HG02981 (cell line): ENCODE results near the gene KRTAP19-6.
"Not testable (repeated sequence)": the region's sequence is repeated elsewhere in the genome, so short reads cannot be mapped to it uniquely, and the experiment has no call there.

Source experiments
- ATAC-seq: cut with Tn5 transposase; IDR thresholded peaks from one replicate; pipeline ENCODE4 v1.9.1; 2021; ENCODE audit warnings: mild to moderate bottlenecking, moderate library complexity; ENCODE audit not compliant: unreplicated experiment

The KRTAP19-6 gene

GRCh38 chr21:30541764-30542163 is at the start of gene KRTAP19-6:
TSS of gene KRTAP19-6 (minus strand) at chr21:30541864. CDS start at chr21:30541833, 31 bp downstream.
- no peak for ATAC-seq

DNA sequence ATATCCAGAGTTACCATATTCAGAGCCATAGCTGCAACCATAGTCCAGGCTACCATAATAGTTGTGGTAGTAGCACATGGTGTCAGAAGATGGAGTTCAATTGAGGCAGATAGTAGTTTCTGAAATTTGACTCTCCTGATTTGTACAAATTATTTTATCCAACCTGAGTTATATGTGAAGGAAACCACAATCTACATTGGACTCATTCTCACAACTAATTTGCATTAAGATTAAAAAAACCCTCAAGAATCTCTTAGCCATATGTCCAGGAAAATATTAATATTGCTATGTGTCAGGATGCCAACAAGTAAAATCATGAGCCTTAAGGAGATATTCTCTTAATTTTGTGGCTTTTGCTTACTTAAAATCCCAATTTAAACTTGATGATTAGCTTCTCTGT is 48.6 kb upstream of the KRTAP19-6 start, which contains the start of gene KRTAP22-2:
Gene KRTAP22-2, minus strand, starts transcription at position 101 of the 400 bp plus-strand sequence.
- no peak for ATAC-seq

DNA sequence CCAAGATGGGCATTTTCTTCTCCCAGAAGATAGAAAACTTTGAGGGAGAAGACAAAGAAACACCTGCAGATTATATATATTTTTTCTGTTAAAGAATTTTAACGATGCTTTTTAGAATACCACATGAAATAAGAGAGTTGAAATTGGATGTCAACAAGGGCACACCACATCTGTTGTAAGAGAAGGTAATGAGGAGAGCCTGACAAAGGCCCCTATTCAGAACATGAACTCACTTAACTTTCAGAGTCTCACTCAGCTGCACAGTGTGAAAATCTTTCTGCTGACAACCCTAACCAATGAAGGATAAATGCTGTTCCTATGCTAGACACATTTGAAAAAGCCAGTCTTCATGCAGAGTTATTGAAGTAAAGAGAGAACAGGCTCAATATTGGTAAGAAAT is 41.2 kb upstream of the KRTAP19-6 start:
- ATAC-seq: no peak

DNA sequence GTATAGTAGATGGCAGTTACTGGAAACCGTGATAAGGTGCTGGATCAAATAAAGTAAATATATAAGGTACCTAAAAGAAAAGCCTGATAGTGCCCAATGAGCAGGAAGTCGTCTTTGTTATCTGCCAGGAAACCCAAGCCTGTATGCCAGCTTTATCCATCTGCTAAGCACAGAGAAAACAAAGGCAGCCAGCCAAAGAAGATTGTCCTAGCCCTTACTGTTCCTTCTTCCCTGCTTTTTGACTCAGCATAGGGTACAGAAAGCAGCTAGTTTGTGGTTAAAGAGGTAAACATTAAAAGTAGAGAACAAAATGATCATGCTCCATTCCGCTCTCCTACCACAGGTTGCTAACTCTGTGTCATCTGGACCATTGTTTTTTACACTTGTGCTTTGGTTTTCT is 38.5 kb upstream of the KRTAP19-6 start:
- ATAC-seq: no peak

DNA sequence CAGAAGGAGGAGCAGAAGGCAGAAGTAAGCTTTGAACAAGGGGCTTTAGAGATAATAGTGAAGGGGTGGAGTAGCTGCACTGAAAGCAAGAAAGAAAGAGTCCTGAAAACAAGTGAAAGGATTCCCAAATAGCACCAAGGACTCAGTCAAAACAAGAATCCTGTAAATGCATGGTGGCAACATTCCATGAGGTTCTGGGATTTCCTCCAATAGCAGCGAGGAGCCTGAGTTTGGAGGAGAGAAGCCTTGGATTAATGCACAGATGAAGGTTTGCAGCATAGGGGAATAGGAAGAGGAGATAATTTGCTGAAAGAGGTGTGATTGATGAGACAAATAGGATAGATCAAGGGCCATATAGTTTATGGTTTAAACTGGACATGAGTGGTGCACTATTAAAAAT is 37.7 kb upstream of the KRTAP19-6 start:
- ATAC-seq: no peak

DNA sequence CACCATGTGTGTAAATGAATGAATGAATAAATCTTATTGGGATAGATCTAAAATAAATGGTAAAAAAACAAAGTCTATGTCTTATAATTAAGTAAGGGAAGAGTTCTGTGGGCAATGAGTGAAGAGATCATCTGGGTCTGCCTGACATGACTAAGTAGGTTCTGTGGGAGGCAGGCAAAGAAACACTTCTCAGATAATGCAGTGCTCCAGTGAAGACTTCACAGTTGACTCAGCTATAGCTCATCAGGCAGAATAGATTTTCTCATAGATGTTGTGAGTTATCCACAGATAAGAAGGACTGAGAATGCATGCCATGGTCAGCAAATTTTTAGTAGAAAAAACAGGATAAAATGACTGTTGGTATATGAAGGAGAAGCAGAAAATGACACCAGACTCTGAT is 36.1 kb upstream of the KRTAP19-6 start:
- no peak for ATAC-seq

DNA sequence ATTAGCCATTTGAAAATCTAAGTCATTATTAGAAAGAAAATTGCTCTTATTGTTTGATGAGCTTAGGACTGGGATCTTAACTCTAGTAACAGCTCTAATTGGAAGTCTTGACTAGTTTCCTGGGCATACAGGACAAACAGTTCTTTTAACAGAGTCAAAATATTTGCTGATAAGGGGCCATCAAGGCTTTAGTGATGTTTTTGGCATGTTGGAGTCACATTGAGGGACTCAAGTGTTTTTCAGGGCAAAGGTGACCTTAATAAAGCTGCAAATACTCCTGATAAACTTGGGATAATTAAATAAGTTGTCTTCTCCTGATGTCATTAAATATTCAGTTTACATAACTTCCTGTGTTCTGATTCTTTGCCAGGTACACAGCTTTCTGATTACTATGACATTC is 26.0 kb upstream of the KRTAP19-6 start:
- ATAC-seq: no peak

DNA sequence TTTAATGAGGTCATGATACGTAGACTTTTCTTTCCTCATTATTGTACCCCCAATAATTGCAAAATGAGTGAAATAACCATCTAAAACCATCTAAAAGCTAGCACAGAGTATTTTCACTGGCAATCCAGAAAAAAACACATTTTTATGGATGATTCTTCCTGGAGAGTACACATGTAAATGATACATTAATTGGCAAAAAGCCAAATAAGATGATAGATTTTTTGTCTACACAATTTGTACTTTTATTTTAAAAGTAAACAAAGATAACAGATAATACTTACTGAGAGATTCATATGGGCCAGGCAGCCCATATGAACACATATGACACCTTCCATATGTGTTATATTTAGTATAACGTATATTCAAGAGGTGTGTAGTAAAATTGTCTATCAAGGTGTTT is 22.0 kb upstream of the KRTAP19-6 start:
- ATAC-seq: no peak

- ATAC-seq: no peak
Measured at GRCh38 chr21:30563072-30563471, 21.4 kb upstream of the KRTAP19-6 start.

- no peak for ATAC-seq
Measured at GRCh38 chr21:30561957-30562356, 20.3 kb upstream of the KRTAP19-6 start.

DNA sequence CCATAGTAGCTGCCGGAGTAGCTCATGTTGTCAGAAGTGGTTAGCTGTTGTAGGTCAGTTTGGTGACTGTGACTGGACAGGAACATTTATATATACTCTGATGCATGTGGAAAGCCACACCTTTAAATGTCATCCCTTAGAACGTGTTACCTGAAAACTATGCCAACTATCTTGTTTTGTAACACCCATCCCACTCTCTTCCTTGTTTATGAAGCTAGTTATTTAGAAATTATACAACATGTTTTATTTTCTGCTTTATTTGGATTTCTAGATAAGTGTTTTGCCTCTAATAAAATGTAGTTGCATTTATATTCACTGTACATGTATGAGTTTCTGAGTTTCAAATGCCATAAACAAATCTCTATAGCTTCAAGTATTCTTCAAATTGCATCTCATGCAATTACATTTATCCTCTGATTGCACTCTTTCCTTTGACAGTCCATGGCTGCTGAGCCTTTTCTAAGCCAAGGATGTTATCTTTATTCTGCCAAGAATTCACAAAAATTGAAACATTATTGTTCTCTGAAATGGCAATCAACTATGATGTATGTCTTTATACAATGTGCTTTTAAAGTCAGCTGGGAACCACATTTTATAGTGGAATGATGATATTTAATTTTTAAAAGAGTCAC is 19.7 kb upstream of the KRTAP19-6 start, which contains the start of gene KRTAP19-7:
Gene KRTAP19-7, minus strand, starts transcription at position 51 of the 632 bp plus-strand sequence. Its CDS starts 25 bp downstream, at position 26.
- no peak for ATAC-seq

DNA sequence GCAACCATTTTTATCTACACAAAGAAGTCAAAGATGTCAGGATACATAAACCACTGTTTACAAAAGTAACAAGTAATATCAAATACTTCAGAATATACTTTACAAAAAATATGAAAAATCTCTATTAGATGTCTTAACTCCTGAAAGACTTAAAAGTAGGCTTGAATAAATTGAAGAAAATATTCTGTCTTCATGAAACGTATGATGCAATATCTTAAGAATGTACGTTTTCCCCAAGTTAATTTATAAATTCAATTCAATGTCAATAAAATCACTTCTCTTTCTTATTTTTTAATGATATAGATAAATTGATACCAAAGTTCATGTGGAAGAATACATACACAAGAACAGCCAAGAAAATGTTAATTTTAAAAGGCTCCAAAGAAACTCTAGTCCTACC is 13.4 kb upstream of the KRTAP19-6 start:
- ATAC-seq: no peak

DNA sequence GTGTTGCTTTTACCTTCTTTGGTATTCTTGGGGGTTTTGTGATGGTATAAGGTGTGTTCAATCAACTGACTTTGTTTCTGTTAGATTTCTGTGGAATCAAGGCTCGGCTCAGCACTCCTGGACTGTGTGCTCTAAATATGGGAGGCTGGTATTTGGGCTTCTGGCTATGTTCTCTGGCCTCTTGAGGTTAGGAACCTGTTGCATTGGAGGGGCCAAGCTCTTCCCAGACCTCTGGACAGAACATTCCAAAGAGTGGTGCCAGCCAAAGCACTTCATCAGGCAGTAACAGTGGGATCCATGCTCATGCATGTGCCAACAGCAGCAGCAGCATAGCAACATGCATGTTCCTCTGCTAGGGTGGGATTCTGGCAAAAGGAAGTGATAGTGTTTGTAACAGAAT is 11.1 kb upstream of the KRTAP19-6 start:
- ATAC-seq: no peak

- no peak for ATAC-seq
Measured at GRCh38 chr21:30518876-30519275, 22.8 kb downstream of the KRTAP19-6 start.

- ATAC-seq: no peak
Measured at GRCh38 chr21:30515681-30516080, 26.0 kb downstream of the KRTAP19-6 start.

GRCh38 chr21:30505621-30506205 is 36.0 kb downstream of the KRTAP19-6 start:
- not testable (repeated sequence) for ATAC-seq

DNA sequence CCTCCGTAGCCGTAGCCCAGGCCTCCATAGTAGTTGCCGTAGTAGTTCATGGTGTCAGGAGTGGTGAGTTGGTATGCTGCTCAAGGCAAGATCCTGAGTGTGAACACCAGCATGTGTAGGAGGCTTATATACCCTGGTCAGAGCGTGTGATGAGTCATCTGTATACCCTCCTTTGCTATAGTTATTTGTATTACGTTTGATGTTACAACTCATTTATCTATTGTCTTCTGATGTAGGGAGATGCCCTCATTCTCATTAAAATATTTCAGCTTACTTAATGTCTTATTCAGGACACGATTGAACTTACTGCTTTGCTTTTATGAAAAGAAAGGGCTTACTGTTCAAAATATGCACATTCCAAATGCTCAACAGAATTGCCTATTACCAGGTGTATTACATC is 39.6 kb downstream of the KRTAP19-6 start, which contains the start of gene KRTAP19-5:
Gene KRTAP19-5, minus strand, starts transcription at position 101 of the 400 bp plus-strand sequence. Its CDS starts 51 bp downstream, at position 50.
- ATAC-seq: no peak

GRCh38 chr21:30497065-30497464 is 44.6 kb downstream of the KRTAP19-6 start, which contains the start of gene KRTAP19-4:
TSS of gene KRTAP19-4 (minus strand) at chr21:30497165. CDS start at chr21:30497110, 55 bp downstream.
- ATAC-seq: no peak

DNA sequence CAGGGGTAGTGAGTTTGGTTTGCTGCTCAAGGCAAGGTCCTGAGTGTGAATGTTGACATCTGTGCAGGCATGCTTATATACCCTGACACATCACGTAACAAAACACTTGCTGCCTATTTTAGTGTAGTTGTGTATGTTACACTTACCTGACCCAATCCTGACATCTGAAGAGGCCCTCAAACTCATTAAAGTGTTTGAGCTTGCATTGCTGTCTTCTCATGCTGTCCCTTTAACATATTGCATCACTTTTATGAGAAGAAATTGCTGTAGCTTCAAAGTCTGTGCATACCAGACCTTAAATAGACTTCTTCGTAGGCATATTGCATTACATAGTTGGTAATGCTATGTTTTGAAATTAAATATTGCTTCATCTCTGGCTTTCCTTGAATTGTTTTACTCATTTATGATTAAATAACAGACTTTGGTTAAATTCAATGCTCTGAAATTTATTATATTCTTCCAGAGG is 49.7 kb downstream of the KRTAP19-6 start, which contains the start of gene KRTAP19-3:
Gene KRTAP19-3, minus strand, starts transcription at position 51 of the 466 bp plus-strand sequence. CDS start 56 bp downstream, outside the sequence.
- no peak for ATAC-seq
